Skeletal muscle satellite cell (primary cell): Measurements from ENCODE around the gene GRIK3.

Source experiments
- H3K27me3 ChIP-seq: 2 replicates; pipeline ENCODE4 v1.7.0; 2013; ENCODE audit warnings: low read length; ENCODE audit not compliant: control insufficient read depth, insufficient read depth
- H3K36me3 ChIP-seq: 2 replicates; pipeline ENCODE4 v1.7.0; 2013; ENCODE audit warnings: mild to moderate bottlenecking, control low read depth, low read length; ENCODE audit not compliant: insufficient read depth
- H3K4me1 ChIP-seq: 2 replicates; pipeline ENCODE4 v1.7.0; 2013; ENCODE audit warnings: low read length; ENCODE audit not compliant: control insufficient read depth, insufficient read depth
- H3K4me2 ChIP-seq: 2 replicates; pipeline ENCODE4 v1.7.0; 2013; ENCODE audit warnings: mild to moderate bottlenecking, low read length
- H3K4me3 ChIP-seq: 2 replicates; pipeline ENCODE4 v1.7.0; 2013; ENCODE audit warnings: low read length
- H3K9ac ChIP-seq: 2 replicates; pipeline ENCODE4 v1.7.0; 2013; ENCODE audit warnings: mild to moderate bottlenecking, low read depth, low read length, moderate library complexity
- H3K9me3 ChIP-seq: replicated peaks from 2 replicates; pipeline ENCODE4 v1.7.0; 2013; ENCODE audit warnings: mild to moderate bottlenecking, control low read depth, low read length

Gene GRIK3

GRCh38 chr1:36973056-36973455 is 61.3 kb downstream of the GRIK3 start:
- Histone ChIP-seq H3K4me3 (no peak overlapping the region), H3K9ac (no peak overlapping the region), H3K4me2 (no peak overlapping the region), H3K9me3 (peaks cover 11% of the 10 kb centered on the region), H3K36me3 (no peaks in the 10 kb centered on the region), H3K4me1 (no peaks in the 10 kb centered on the region), H3K27me3 (no peaks in the 10 kb centered on the region)

- Histone ChIP-seq H3K9me3 (peaks cover 16% of the 10 kb centered on the region), H3K4me2 (no peak overlapping the region), H3K36me3 (no peaks in the 10 kb centered on the region), H3K4me1 (no peaks in the 10 kb centered on the region), H3K9ac (no peak overlapping the region), H3K27me3 (no peaks in the 10 kb centered on the region), H3K4me3 (no peak overlapping the region)
These were observed 62.3 kb downstream of the GRIK3 start for GRCh38 chr1:36971852-36972618.

GRCh38 chr1:36968730-36969129 is 65.6 kb downstream of the GRIK3 start:
- Histone ChIP-seq H3K9ac (no peak overlapping the region), H3K4me3 (no peak overlapping the region), H3K9me3 (peaks cover 19% of the 10 kb centered on the region), H3K4me1 (no peaks in the 10 kb centered on the region), H3K36me3 (no peaks in the 10 kb centered on the region), H3K4me2 (no peak overlapping the region), H3K27me3 (no peaks in the 10 kb centered on the region)

GRCh38 chr1:36966242-36966641 is 68.1 kb downstream of the GRIK3 start:
- Histone ChIP-seq H3K4me3 (no peak overlapping the region), H3K9ac (no peak overlapping the region), H3K4me2 (no peak overlapping the region), H3K36me3 (no peaks in the 10 kb centered on the region), H3K4me1 (no peaks in the 10 kb centered on the region), H3K27me3 (no peaks in the 10 kb centered on the region), H3K9me3 (peaks cover 25% of the 10 kb centered on the region)

GRCh38 chr1:36965275-36966159 is 68.8 kb downstream of the GRIK3 start:
- no peak overlapping the region for H3K9ac ChIP-seq
- H3K9me3 ChIP-seq: peaks cover 23% of the 10 kb centered on the region
- no peak overlapping the region for H3K4me2 ChIP-seq
- H3K4me3 ChIP-seq: no peak overlapping the region
- H3K4me1 ChIP-seq: no peaks in the 10 kb centered on the region
- H3K27me3 ChIP-seq: no peaks in the 10 kb centered on the region
- H3K36me3 ChIP-seq: no peaks in the 10 kb centered on the region

GRCh38 chr1:36964830-36965229 is 69.5 kb downstream of the GRIK3 start:
- no peaks in the 10 kb centered on the region for H3K27me3 ChIP-seq
- no peak overlapping the region for H3K9ac ChIP-seq
- no peaks in the 10 kb centered on the region for H3K36me3 ChIP-seq
- no peak overlapping the region for H3K4me2 ChIP-seq
- H3K9me3 ChIP-seq: peaks cover 24% of the 10 kb centered on the region
- H3K4me3 ChIP-seq: no peak overlapping the region
- H3K4me1 ChIP-seq: no peaks in the 10 kb centered on the region

GRCh38 chr1:36963006-36963405 is 71.3 kb downstream of the GRIK3 start:
- Histone ChIP-seq H3K9ac (no peak overlapping the region), H3K4me3 (no peak overlapping the region), H3K36me3 (no peaks in the 10 kb centered on the region), H3K27me3 (no peaks in the 10 kb centered on the region), H3K4me1 (no peaks in the 10 kb centered on the region), H3K9me3 (peaks cover 24% of the 10 kb centered on the region), H3K4me2 (no peak overlapping the region)

- no peak overlapping the region for H3K9ac ChIP-seq
- H3K9me3 ChIP-seq: peaks cover 20% of the 10 kb centered on the region
- H3K4me3 ChIP-seq: no peak overlapping the region
- H3K27me3 ChIP-seq: no peaks in the 10 kb centered on the region
- H3K4me2 ChIP-seq: no peak overlapping the region
- H3K4me1 ChIP-seq: no peaks in the 10 kb centered on the region
- no peaks in the 10 kb centered on the region for H3K36me3 ChIP-seq
These were observed 73.2 kb downstream of the GRIK3 start for GRCh38 chr1:36961062-36961615.

GRCh38 chr1:36956570-36956969 is 77.7 kb downstream of the GRIK3 start:
- H3K27me3 ChIP-seq: no peaks in the 10 kb centered on the region
- H3K9me3 ChIP-seq: peaks cover 20% of the 10 kb centered on the region
- no peak overlapping the region for H3K4me2 ChIP-seq
- H3K4me1 ChIP-seq: no peaks in the 10 kb centered on the region
- no peaks in the 10 kb centered on the region for H3K36me3 ChIP-seq
- H3K4me3 ChIP-seq: no peak overlapping the region
- no peak overlapping the region for H3K9ac ChIP-seq

GRCh38 chr1:36955016-36955415 is 79.3 kb downstream of the GRIK3 start:
- no peaks in the 10 kb centered on the region for H3K36me3 ChIP-seq
- H3K9ac ChIP-seq: no peak overlapping the region
- H3K4me2 ChIP-seq: no peak overlapping the region
- H3K27me3 ChIP-seq: no peaks in the 10 kb centered on the region
- H3K9me3 ChIP-seq: peaks cover 14% of the 10 kb centered on the region
- no peak overlapping the region for H3K4me3 ChIP-seq
- no peaks in the 10 kb centered on the region for H3K4me1 ChIP-seq

- Histone ChIP-seq H3K27me3 (no peaks in the 10 kb centered on the region), H3K9ac (no peak overlapping the region), H3K4me2 (no peak overlapping the region), H3K9me3 (peaks cover 21% of the 10 kb centered on the region), H3K4me3 (no peak overlapping the region), H3K36me3 (no peaks in the 10 kb centered on the region), H3K4me1 (no peaks in the 10 kb centered on the region)
These were observed 81.3 kb downstream of the GRIK3 start for GRCh38 chr1:36953061-36953460.
